BE2C (cell line): Measurements from ENCODE around the gene WDFY2.
A peak's percentile ranks its signal among the peaks of the same experiment; 100 is the strongest.

Experiments used
- DNase-seq: peaks from one replicate; pipeline ENCODE4 v3.0.0-alpha.2; 2020
- H3K27me3 ChIP-seq: fragments of 250-450 bp; sonication (Bioruptor Pico); 2 replicates; pipeline ENCODE4 v1.5.1; 2020; ENCODE audit warnings: mild to moderate bottlenecking
- H3K36me3 ChIP-seq: fragments of 250-450 bp; sonication (Bioruptor Pico); 2 replicates; pipeline ENCODE4 v1.5.1; 2020; ENCODE audit warnings: mild to moderate bottlenecking
- H3K4me1 ChIP-seq: fragments of 250-450 bp; sonication (Bioruptor Pico); 2 replicates; pipeline ENCODE4 v1.5.1; 2020
- H3K4me3 ChIP-seq: 2 replicates; pipeline ENCODE4 v1.5.1; 2011; ENCODE audit warnings: low read depth, low read length
- H3K9me3 ChIP-seq: fragments of 250-450 bp; sonication (Bioruptor Pico); 2 replicates; pipeline ENCODE4 v1.5.1; 2020
- CTCF ChIP-seq: IDR thresholded peaks from 2 replicates; pipeline ENCODE4 v1.5.1; 2012; ENCODE audit warnings: mild to moderate bottlenecking, low read depth, low read length

WDFY2 gene

GRCh38 chr13:51803422-51804294 lies 219.4 kb downstream of the WDFY2 start, which contains the start of gene DHRS12:
TSS of gene DHRS12 (minus strand) at chr13:51804163. CDS start at chr13:51799659, 4,504 bp downstream.
- no peak for TF ChIP-seq CTCF
- peak; percentile 89 for DNase-seq
- Histone ChIP-seq H3K4me3 (peak within 1 kb of the TSS; percentile 78), H3K36me3 (no peaks in the 10 kb centered on the region), H3K27me3 (no peaks in the 10 kb centered on the region), H3K9me3 (no peaks in the 10 kb centered on the region), H3K4me1 (peaks cover 18% of the 10 kb centered on the region)

GRCh38 chr13:51804295-51805172 lies 220.3 kb downstream of the WDFY2 start:
- Histone ChIP-seq H3K4me3 (peak overlapping the region; percentile 78), H3K36me3 (no peaks in the 10 kb centered on the region), H3K9me3 (no peaks in the 10 kb centered on the region), H3K27me3 (no peaks in the 10 kb centered on the region), H3K4me1 (peaks cover 18% of the 10 kb centered on the region)
- TF ChIP-seq CTCF, result no peak
- DNase-seq, result no peak

- Histone ChIP-seq H3K27me3 (no peaks in the 10 kb centered on the region), H3K4me1 (peaks cover 18% of the 10 kb centered on the region), H3K4me3 (no peak overlapping the region), H3K9me3 (no peaks in the 10 kb centered on the region), H3K36me3 (no peaks in the 10 kb centered on the region)
- no peak for DNase-seq
- no peak for TF ChIP-seq CTCF
Observed at GRCh38 chr13:51805313-51805712, 221.1 kb downstream of the WDFY2 start.

- Histone ChIP-seq H3K27me3 (no peaks in the 10 kb centered on the region), H3K9me3 (no peaks in the 10 kb centered on the region), H3K36me3 (no peaks in the 10 kb centered on the region), H3K4me3 (no peak overlapping the region), H3K4me1 (peaks cover 18% of the 10 kb centered on the region)
- no peak for DNase-seq
- TF ChIP-seq CTCF, result no peak
Observed at GRCh38 chr13:51805925-51806324, 221.7 kb downstream of the WDFY2 start.

- peaks cover 18% of the 10 kb centered on the region for H3K4me1 ChIP-seq
- no peaks in the 10 kb centered on the region for H3K9me3 ChIP-seq
- no peak for TF ChIP-seq CTCF
- no peaks in the 10 kb centered on the region for H3K27me3 ChIP-seq
- no peaks in the 10 kb centered on the region for H3K36me3 ChIP-seq
- no peak overlapping the region for H3K4me3 ChIP-seq
- DNase-seq, result peak; percentile 55
Observed at GRCh38 chr13:51806566-51806965, 222.3 kb downstream of the WDFY2 start.
